ENCODE results near the gene OR7A10. TPM values are rescaled to one million over a fixed set of nuclear protein-coding genes. Genes with fewer than 3 reads are reported as not detected.

OR7A10 gene
- total RNA-seq, 4 donors from 2014 or later = not detected

DNA sequence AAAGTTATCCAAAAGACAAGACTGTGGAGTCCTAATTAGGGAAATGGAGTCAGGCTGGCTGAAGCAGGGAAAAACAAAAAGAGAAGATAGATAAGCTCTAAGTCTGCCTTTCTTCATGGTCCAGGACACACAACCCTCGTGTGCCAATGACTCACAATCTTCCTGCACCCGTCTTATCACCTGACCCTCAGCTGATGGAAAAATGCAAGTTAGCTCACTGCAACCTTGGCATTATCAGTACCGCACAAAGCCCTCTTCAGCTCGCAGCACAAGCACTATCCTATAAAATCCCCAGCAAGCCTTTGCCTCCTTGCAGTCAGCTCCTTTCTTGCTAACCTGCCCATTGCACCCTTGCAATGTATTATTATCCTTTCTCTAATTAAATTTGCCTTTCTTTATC, 18.0 kb downstream of the OR7A10 start:
- TF ChIP-seq, protein P1, sequence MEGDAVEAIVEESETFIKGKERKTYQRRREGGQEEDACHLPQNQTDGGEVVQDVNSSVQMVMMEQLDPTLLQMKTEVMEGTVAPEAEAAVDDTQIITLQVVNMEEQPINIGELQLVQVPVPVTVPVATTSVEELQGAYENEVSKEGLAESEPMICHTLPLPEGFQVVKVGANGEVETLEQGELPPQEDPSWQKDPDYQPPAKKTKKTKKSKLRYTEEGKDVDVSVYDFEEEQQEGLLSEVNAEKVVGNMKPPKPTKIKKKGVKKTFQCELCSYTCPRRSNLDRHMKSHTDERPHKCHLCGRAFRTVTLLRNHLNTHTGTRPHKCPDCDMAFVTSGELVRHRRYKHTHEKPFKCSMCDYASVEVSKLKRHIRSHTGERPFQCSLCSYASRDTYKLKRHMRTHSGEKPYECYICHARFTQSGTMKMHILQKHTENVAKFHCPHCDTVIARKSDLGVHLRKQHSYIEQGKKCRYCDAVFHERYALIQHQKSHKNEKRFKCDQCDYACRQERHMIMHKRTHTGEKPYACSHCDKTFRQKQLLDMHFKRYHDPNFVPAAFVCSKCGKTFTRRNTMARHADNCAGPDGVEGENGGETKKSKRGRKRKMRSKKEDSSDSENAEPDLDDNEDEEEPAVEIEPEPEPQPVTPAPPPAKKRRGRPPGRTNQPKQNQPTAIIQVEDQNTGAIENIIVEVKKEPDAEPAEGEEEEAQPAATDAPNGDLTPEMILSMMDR (IDR thresholded peaks at IDR 0.05) = no peak
- no peak for TF ChIP-seq POLR2A (IDR thresholded peaks at IDR 0.05)
- WGBS, 2 donors = 70 to 73% methylated on average over 4 of the region's 4 CpGs
- no peak overlapping the region for H3K4me3 ChIP-seq (ENCODE audit: low read depth, poor library complexity, severe bottlenecking)
- DNase-seq (ENCODE audit: low spot score in 2 of 2) = no peak
- intact Hi-C loops (cut with DNase I; ENCODE audit: low total_unique reads) = no loop called here

DNA sequence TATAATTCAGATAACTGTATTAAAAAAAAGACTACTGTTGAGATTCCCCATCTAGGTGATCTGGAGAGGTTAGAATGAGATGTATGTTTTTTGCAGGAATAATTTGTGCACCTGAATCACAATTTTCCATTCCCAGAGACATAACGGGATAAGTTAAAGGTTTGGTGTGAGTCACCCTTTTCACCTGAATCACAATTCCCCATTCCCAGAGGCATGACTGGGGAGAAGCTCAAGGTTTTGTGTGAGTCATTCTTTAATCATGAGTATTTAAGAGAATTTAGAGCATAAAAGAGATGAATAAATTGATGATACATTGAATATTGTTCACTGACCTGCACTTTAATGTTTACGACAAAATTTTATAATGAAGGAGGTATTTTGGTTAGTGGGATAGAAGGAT, 22.7 kb downstream of the OR7A10 start:
- intact Hi-C loops (cut with DNase I; ENCODE audit: low total_unique reads) = no loop called here
- DNase-seq (ENCODE audit: low spot score in 2 of 2) = no peak
- 59 to 71% methylated on average over 2 of the region's 2 CpGs for WGBS, 2 donors
- TF ChIP-seq, protein P1 (IDR thresholded peaks at IDR 0.05) = no peak
- no peak for TF ChIP-seq POLR2A (IDR thresholded peaks at IDR 0.05)
- no peak overlapping the region for H3K4me3 ChIP-seq (ENCODE audit: low read depth, poor library complexity, severe bottlenecking)

DNA sequence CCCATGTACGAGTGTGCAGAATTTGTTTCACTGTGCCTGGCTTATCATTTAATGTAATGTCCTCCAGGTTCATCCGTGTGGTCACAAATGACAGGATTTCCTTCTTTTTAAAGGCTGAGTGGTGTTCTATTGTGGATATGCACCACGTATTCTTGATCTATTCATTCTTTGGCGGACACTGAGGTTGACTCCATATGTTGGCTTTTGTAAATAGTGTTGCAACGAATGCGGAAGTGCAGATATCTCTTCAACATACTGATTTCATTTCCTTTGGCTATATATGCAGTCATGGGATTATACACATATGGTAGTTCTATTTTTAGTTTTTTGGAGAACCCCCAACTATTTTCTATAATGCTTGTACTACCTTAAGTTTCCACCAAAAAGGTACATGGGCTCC, 26.8 kb downstream of the OR7A10 start:
- intact Hi-C loops (cut with DNase I; ENCODE audit: low total_unique reads) = no loop called here
- H3K4me3 ChIP-seq (ENCODE audit: low read depth, poor library complexity, severe bottlenecking) = no peak overlapping the region
- 45 to 49% methylated on average over 6 of the region's 6 CpGs for WGBS, 2 donors
- DNase-seq (ENCODE audit: low spot score in 2 of 2) = no peak
- TF ChIP-seq, protein P1 (IDR thresholded peaks at IDR 0.05) = no peak
- TF ChIP-seq POLR2A (IDR thresholded peaks at IDR 0.05) = no peak

DNA sequence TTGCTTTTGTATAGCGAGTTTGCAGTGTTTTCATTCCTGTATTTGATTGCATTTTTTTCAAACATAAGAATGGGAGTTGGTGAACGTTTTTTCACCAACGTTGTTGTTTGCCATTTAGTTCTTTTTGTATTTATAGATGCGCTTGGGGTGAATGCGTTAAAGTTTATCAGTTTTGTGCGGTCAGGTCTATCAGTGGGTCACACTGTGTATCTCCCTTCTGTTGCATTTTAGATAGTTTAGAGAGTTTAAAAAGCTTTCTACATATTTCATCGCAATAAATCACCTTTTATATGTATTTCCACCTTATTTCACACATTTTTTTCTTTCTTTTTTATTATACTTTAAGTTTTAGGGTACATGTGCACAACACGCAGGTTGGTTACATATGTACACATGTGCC, 30.1 kb downstream of the OR7A10 start:
- no peak for DNase-seq (ENCODE audit: low spot score in 2 of 2)
- WGBS, 2 donors = 73 to 77% methylated on average over 8 of the region's 8 CpGs
- no peak overlapping the region for H3K4me3 ChIP-seq (ENCODE audit: low read depth, poor library complexity, severe bottlenecking)
- TF ChIP-seq POLR2A (IDR thresholded peaks at IDR 0.05) = no peak
- TF ChIP-seq, protein P1 (IDR thresholded peaks at IDR 0.05) = no peak
- intact Hi-C loops (cut with DNase I; ENCODE audit: low total_unique reads) = no loop called here

DNA sequence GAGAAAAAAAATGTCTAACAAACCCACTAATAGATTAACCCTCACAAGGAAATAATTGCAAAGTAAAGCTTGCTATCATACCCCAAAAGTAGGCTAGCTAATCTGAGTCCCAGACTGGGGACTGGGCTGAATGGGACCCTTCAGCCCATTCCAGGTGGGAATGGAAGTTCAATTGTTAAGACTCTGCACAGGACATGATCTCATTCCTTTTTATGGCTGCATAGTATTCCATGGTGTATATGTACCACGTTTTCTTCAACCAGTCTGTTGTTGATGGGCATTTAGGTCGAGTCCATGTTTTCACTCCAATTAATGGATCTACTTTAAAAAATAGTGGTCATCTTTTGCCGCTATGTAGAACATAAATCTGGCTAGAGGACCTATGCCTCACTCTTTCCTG, 31.7 kb downstream of the OR7A10 start:
- TF ChIP-seq POLR2A (IDR thresholded peaks at IDR 0.05) = no peak
- TF ChIP-seq, protein P1 (IDR thresholded peaks at IDR 0.05) = no peak
- no peak for DNase-seq (ENCODE audit: low spot score in 2 of 2)
- no peak overlapping the region for H3K4me3 ChIP-seq (ENCODE audit: low read depth, poor library complexity, severe bottlenecking)
- intact Hi-C loops (cut with DNase I; ENCODE audit: low total_unique reads) = no loop called here
- 78 to 80% methylated on average over 3 of the region's 3 CpGs for WGBS, 2 donors

DNA sequence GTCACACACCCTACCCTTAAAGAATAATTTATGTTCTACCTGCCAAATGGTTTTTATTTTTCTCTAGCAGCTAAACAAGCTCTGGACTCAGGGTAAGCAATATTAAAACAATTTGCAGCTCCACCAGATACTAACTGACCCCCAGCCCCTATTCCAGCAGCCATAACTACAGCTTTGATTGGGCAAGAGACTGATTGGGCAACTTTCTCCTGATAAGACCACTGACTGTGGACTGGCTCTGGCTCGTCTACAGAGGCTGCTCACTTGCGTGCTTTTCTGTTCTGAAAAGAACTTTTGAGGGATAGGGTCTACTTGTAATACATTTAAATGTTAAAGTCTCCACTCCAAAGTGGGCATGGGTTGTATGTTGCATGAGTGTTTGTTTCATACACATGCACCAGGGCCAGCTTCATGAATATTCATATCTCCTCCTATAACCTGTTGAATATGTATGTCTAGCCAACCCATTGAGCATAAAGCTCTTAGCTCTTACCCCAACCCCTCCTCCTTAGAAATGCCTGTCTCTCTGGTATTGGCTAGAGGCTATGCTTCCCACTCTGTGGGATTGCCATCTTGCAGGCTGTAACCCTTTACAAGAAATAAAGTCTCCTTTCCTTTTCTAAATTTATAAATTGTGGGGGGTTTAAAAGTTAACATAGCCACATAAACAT, 33.6 kb downstream of the OR7A10 start:
- WGBS, 2 donors = 89 to 98% methylated on average over 2 of the region's 2 CpGs
- H3K4me3 ChIP-seq (ENCODE audit: low read depth, poor library complexity, severe bottlenecking) = no peak overlapping the region
- intact Hi-C loops (cut with DNase I; ENCODE audit: low total_unique reads) = no loop called here
- TF ChIP-seq, protein P1 (IDR thresholded peaks at IDR 0.05) = no peak
- TF ChIP-seq POLR2A (IDR thresholded peaks at IDR 0.05) = no peak
- DNase-seq (ENCODE audit: low spot score in 2 of 2) = no peak
